ENCODE measurements around the gene HDAC4.

The HDAC4 gene

DNA sequence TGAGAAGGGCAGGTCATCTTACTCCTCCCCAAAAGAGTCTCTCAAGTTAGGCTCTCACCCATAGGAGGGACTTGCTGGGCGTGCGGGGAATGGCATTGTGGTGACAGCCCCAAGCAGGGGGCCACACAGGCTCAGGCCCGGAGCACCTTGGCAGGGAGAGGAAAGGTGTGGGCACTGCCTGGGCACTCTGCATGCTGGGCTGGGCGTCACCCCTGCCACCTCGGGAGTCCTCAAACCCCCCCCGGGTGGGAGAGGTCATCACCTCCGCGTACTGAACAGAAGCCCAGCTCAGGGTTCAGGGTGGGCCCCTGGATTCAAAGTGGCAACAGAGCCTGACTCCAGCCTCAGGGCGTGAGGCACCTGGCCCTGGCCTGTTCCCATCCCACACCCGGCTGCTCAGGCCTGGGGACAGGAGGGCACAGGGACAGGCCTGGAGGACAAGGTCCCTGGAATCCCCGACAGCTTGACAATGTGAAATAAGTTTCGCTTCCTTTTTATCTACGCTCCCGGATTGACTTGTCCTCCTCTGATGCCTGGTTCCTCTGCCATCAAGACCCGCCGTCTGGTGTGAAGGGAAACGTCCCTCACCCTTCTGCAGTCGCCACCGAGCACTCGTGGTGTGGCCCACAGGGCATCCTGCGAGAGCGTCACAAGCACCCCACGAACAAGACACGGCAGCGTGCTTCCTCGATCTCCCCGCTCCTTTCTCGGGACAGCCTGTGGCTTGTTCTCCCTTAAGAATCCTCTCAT lies 97.8 kb downstream of the HDAC4 start:
- H3K27ac Mint-ChIP-seq, result peak overlapping the region; percentile 26
- no peaks in the 10 kb centered on the region for H3K9me3 Mint-ChIP-seq
- peaks cover 5 to 29% of the 10 kb centered on the region in 2 donors for H3K36me3 Mint-ChIP-seq
- H3K27me3 Mint-ChIP-seq, result no peaks in the 10 kb centered on the region
- DNase-seq (peak; percentile 40), ATAC-seq (replicated peaks) (peak; percentile 76 to 82)
- no peak overlapping the region for H3K4me3 Mint-ChIP-seq
- H3K4me1 Mint-ChIP-seq, result peaks cover 42 to 65% of the 10 kb centered on the region in 2 donors

DNA sequence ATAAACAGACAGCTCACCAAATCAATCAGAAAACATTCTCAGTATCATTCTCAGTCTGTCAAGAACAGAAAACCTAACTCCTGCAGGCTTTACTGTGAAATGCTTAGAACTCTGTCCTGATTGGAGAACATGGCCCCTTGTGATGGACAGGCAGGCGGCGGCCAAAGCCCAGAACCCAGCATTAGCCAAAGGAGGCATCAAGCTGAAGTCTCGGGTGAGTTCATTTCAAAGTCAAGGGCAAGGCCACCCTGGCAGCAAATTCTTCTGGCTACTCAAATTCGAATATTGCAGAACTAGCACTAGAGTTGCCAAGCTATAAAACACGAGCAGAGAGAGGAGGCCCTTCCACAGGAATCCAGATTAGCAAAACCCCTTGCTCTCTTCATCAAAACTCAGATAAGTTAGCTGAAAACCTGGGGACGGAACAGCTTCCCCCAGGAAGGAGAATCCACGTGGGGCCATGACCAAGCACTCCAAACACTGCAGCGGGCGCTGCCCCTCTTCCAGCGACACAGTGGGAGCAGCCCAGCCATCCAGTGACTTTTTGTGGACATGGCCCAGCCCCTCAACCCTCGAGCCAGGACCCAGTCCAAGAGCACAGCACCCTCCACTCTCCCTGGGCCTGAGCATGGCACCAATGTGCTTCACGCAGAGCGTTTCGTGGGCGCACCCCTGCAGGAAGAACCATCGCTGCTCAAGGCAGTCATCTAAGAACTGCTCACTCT lies 98.6 kb downstream of the HDAC4 start:
- no peak overlapping the region for H3K4me3 Mint-ChIP-seq
- peaks cover 46 to 70% of the 10 kb centered on the region in 2 donors for H3K4me1 Mint-ChIP-seq
- H3K9me3 Mint-ChIP-seq, result no peaks in the 10 kb centered on the region
- H3K27ac Mint-ChIP-seq, result no peak overlapping the region
- DNase-seq (no peak), ATAC-seq (replicated peaks) (peak in 1 of 2 donors; percentile 3)
- H3K27me3 Mint-ChIP-seq, result no peaks in the 10 kb centered on the region
- peaks cover 5 to 26% of the 10 kb centered on the region in 2 donors for H3K36me3 Mint-ChIP-seq

DNA sequence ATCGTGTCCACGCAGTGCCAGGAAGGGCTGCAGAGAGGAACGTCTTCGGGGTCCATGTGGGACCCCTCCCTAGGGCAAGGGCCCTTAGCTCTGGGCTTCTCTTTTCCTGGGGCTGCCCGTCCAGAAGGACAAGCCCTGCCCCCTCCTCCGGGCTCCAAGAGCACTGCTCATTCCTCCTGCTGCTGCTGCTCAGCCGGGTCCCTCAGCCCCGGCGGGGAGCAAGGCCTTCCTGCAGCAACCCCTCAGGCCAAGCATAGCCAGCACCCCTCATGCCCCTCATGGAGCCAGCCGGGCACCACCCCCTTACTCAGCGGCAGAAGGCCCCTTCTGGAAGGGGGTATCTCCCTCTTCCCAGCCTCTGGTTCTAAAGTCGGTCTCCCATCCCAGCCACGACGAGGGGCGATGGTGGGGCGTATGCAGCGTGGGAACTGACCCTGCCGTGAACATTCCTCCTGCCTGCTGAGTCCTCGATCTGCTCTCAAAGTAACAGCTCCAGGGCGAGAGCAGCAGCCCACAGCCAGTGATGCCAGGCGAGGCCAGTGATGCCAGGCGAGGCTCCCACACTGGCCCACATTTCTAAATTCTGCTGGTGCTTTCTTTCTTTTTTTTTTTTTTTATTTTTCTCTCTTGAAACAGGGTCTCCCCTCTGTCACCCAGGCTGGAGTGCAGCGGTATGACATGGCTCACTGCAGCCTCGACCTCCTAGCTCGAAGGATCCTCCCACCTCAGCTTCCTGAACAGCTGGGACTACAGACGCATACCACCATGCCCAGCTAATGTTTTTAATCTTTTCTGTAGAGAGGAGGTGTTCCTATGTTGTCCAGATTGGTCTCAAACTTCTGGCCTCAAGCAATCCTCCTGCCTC lies 99.7 kb downstream of the HDAC4 start:
- no peak overlapping the region for H3K4me3 Mint-ChIP-seq
- H3K27ac Mint-ChIP-seq, result no peak overlapping the region
- no peaks in the 10 kb centered on the region for H3K9me3 Mint-ChIP-seq

DNA sequence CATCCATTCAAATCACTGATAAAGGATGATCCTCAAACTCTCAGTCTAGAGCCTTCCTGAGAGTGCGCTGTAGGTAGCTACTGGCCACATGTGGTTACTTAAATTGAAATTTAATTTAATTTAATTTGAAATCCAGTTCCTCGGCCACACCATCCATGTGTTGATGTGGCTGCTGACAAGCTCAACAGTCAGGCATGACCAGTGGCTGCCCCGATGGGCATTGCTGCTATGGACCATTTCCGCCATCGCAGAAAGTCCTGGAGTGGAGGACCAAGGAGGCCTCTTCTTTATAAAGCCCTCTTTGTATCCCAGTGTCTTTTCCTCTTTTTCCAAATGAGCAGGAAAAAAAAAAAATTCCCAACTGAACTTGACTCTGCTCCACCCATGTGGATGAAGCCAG lies 100.6 kb downstream of the HDAC4 start:
- Mint-ChIP-seq H3K4me3 (no peak overlapping the region), H3K36me3 (peaks cover 5 to 21% of the 10 kb centered on the region in 2 donors), H3K27me3 (peaks cover 0 to 7% of the 10 kb centered on the region in 2 donors), H3K4me1 (peaks cover 53 to 80% of the 10 kb centered on the region in 2 donors), H3K9me3 (no peaks in the 10 kb centered on the region), H3K27ac (no peak overlapping the region)
- DNase-seq (no peak), ATAC-seq (replicated peaks) (no peak)

More for the DNA sequence above, 99.7 kb downstream of the HDAC4 start:
- peaks cover 47 to 74% of the 10 kb centered on the region in 2 donors for H3K4me1 Mint-ChIP-seq
- no peak for DNase-seq
- ATAC-seq (replicated peaks), result no peak
- H3K27me3 Mint-ChIP-seq, result no peaks in the 10 kb centered on the region
- H3K36me3 Mint-ChIP-seq, result peaks cover 5 to 24% of the 10 kb centered on the region in 2 donors

DNA sequence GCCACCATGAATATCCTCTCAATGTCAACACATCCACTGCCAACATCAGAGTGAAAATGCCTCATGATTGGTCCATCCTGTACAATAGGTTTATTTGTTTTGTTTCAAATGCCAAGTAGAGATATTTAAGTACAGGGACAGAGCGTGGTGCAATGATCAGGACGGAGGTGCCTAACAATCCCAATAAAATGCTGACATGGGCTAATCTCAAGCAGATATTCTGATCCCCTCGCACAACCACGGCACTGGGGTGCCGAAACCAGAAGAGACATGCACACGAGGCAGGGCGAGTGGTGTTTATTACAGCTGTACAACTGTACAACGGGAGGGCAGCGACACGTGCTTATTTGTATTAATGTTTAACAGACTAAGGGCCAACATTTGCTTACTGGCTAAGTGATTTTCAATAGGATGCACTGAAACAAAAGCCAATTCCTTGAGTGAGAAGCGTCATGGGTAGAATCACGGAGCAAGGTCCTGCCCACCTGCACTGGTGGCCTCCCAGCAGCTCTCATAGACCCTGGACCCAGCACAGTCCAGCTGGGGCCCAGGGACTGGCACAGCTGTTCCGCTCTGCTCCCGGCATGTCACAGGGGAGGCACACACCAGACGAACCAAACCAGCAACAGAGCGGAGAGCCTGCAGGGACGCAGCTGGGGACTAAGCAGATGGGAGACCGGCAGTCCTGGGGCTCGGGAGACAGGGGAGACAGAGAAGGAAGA lies 101.4 kb downstream of the HDAC4 start:
- Mint-ChIP-seq H3K27ac (no peak overlapping the region), H3K9me3 (no peaks in the 10 kb centered on the region), H3K36me3 (peaks cover 8 to 21% of the 10 kb centered on the region in 2 donors), H3K4me3 (no peak overlapping the region), H3K4me1 (peaks cover 54 to 76% of the 10 kb centered on the region in 2 donors), H3K27me3 (peaks cover 0 to 7% of the 10 kb centered on the region in 2 donors)
- DNase-seq (no peak), ATAC-seq (replicated peaks) (no peak)

DNA sequence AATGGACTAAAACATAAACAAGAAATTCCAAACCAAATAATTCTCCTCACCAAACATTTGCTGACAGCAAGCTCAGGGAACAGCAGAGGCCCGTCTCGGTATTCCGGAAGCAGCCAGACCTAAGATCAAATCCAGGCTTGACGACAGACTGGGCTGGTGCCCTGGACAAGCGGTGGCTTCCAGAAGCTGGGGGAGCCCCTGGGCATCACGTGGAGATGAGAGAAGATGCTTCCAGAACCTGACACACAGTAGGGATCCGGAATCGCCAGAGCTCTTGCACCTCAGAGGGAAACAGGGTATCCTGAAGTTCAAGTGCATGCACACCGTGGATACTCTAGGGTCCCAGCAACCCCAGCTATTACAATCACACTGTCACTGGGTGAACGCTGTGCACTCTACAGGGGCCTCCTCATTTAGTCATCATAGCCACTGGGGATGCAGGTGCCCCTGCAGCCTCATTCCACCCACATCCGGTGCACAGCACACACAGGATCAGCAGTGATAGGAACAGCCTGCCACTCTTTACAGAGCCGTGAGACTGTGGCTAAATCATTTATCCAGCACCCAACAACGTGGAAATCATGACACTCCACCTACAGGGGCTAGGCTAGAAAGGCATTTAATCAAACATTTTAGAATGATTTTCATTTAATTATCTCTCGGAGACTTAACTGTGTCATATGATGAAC lies 102.6 kb downstream of the HDAC4 start:
- Mint-ChIP-seq H3K4me1 (peaks cover 53 to 76% of the 10 kb centered on the region in 2 donors), H3K9me3 (no peaks in the 10 kb centered on the region), H3K4me3 (no peak overlapping the region), H3K36me3 (peaks cover 11 to 17% of the 10 kb centered on the region in 2 donors), H3K27ac (no peak overlapping the region), H3K27me3 (peaks cover 0 to 7% of the 10 kb centered on the region in 2 donors)
- DNase-seq (no peak), ATAC-seq (replicated peaks) (peak in 1 of 2 donors; percentile 32)

DNA sequence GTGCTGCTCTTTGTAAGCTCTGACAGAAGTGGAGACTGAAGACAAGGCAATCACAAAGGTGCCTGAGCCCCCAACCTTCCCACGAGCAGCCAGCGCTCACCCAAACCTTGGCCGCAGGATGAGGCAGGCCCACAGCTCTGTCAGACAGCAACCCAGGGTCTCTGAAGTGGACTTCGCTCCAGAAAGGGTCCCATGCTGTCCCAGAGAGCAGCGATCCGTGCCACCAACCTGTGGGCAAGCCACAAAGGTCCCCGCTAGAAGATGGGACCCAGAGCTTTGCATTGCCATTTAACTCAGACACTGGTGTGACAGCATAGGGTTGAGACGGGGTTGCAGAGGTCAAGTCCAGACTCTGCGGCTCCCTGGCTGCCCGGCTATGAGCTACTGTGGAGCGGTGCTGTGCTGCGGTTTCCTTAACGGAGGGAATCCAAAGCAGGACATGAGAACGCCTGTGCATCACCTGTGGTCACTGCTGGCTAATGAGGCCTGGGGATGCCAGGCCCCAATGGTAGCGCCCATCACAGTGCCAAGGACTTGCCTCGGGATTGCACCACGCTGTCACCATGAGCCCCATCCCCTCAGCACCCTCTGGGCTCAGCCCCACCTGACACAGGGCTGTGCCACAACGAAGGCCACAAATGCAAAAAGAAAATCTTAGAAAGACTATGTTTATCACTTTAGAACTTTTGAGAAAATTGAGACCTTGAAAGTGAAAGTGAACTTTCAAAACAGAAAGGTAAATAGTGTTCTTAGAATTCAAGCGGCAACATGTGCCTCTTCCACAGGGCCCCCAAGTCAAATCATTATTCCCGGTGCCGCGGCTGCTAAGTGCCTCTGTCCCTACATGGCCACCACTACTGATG lies 103.4 kb downstream of the HDAC4 start:
- no peak for DNase-seq
- H3K27ac Mint-ChIP-seq, result no peak overlapping the region
- peaks cover 11 to 13% of the 10 kb centered on the region in 2 donors for H3K36me3 Mint-ChIP-seq
- peaks cover 49 to 72% of the 10 kb centered on the region in 2 donors for H3K4me1 Mint-ChIP-seq
- H3K4me3 Mint-ChIP-seq, result no peak overlapping the region
- no peaks in the 10 kb centered on the region for H3K9me3 Mint-ChIP-seq
- ATAC-seq (replicated peaks), result no peak
- peaks cover 0 to 7% of the 10 kb centered on the region in 2 donors for H3K27me3 Mint-ChIP-seq

DNA sequence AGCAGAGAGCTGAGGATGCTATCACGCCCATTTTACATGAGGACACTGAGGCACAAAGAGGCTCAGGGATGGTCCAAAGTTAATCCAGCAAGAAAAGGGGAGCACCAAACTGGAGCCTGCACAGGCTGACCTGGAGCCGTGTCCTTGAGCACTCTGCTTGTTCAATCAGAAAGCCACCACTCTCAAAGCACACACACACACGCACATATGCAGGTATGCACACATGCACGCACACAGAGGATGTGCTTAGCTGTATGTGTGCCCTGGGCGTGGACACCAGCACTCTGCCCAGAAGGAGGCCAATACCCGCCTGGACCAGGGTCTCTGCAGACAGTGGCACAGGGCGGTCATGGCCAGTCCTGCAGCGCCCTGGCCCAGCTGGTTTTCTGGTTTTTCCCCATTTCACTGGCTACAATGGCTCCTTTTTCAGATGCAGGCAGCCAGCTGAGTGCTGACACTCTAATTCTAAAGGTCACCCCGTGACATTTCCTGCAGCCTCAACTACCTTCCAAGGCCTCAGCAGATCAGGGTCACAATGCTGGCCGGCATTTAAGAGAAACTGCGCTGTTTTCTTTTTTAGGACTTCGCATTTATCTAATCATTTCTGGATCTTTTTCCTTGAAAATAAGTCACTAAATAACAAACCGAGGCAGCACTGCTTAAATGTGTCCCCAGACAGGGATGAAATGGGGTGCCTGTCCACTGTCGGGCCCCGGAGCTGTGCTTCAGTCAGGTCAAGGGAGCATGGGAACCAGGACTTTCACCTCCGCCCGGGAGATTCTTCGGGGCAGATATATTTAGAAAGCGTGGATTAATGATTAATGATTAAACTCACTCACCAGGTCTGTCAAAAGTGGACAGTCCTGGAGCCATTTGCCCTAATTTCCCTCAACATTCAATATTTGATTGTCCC lies 104.5 kb downstream of the HDAC4 start:
- DNase-seq, result no peak
- H3K27ac Mint-ChIP-seq, result no peak overlapping the region
- no peak overlapping the region for H3K4me3 Mint-ChIP-seq
- H3K9me3 Mint-ChIP-seq, result no peaks in the 10 kb centered on the region
- peaks cover 10 to 11% of the 10 kb centered on the region in 2 donors for H3K36me3 Mint-ChIP-seq
- no peak for ATAC-seq (replicated peaks)
- H3K4me1 Mint-ChIP-seq, result peaks cover 46 to 72% of the 10 kb centered on the region in 2 donors
- peaks cover 0 to 7% of the 10 kb centered on the region in 2 donors for H3K27me3 Mint-ChIP-seq

DNA sequence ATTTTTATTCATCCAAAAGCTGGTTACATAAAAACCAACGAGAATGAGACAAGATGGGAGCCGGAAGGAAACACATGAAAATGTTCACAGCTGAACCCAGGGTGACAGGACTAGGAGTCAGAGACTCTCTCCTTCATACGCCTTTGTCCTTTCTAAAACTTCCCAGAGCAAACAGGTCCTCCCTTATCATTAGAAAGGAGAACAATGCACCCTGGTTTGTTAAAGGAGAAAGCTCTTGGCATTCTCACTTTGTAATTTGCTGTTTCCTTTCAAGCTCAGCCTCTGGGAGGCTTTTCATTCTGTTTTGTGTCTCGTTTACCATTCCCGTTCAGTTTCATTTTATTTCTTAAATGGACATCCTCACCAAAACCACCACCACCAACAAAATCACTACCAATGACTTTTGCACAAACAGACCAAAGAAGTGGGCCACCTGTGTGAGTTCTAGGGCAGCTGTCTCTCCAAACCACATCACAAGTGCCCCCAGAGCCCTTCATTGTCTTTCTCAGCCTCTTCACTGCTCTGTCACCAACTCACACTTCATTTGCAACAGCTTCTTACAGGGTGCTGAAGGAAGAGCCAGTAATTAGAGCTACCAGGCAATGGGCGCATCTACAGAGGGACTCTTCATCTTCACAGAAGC lies 105.3 kb downstream of the HDAC4 start:
- H3K27me3 Mint-ChIP-seq, result peaks cover 0 to 7% of the 10 kb centered on the region in 2 donors
- ATAC-seq (replicated peaks) (no peak), DNase-seq (no peak)
- no peak overlapping the region for H3K4me3 Mint-ChIP-seq
- H3K27ac Mint-ChIP-seq, result no peak overlapping the region
- no peaks in the 10 kb centered on the region for H3K9me3 Mint-ChIP-seq
- H3K4me1 Mint-ChIP-seq, result peaks cover 47 to 73% of the 10 kb centered on the region in 2 donors
- peaks cover 6 to 7% of the 10 kb centered on the region in 2 donors for H3K36me3 Mint-ChIP-seq

DNA sequence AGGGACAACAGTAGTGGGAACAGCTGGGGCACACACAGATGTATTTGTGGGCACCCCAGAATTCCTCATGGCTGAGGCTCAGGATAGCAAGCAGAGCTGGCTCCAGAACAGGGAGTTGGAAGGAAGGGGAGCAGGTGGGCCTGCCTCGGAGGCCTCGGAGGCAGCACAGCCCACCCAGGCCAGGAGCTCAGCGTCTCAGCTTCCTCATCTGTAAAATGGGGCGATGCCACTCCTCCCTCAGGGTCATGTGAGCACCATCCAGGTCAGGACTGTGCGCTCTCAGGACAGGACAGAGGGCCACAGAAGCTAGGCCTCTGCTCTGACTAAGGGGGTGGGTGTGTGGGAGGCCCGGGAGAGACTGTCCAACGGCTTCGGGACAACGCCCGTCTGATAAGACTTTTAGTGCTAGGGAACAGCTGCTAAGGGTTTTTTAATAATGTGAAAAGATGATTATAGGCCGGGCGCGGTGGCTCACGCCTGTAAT lies 106.2 kb downstream of the HDAC4 start:
- no peak for DNase-seq
- Mint-ChIP-seq H3K27me3 (peaks cover 0 to 7% of the 10 kb centered on the region in 2 donors), H3K4me1 (peaks cover 51 to 81% of the 10 kb centered on the region in 2 donors), H3K4me3 (peak overlapping the region in 1 of 2 donors; percentile 12), H3K9me3 (peaks cover 0 to 1% of the 10 kb centered on the region in 2 donors), H3K36me3 (peaks cover 7 to 9% of the 10 kb centered on the region in 2 donors), H3K27ac (peak overlapping the region; percentile 83)
- no peak for ATAC-seq (replicated peaks)

DNA sequence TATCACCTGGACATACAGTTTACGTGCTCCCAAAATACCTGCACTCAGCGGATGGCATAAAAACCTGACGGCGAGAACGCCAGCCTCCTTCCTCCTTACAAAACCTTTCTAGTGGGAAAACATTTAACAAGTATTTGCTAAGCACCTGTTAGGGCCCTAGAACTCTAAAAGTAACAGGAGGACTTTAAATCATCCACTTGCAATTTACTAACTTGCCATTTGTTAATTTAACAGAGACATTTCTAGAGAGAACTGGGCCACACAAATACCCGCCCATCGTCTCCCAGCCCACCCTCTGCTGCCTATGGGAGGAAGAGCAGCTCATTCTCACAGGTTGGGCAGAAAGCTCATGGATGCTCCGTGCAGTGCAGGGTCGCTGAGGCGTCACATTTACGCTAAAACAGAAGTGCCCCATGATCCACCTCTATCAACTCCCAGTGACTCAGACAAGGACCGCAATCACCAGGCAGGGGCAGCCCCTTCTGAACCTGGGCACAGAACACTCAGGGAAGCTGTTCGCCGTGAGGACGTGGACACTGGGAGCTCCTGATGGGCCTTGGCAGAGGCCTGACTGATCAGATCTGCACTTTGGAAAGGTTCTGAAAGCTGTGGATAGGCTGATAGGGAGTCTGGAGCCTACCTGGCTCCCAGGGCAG lies 106.9 kb downstream of the HDAC4 start:
- Mint-ChIP-seq H3K4me1 (peaks cover 54 to 81% of the 10 kb centered on the region in 2 donors), H3K36me3 (peaks cover 7 to 9% of the 10 kb centered on the region in 2 donors), H3K9me3 (peaks cover 0 to 1% of the 10 kb centered on the region in 2 donors), H3K27me3 (peaks cover 0 to 7% of the 10 kb centered on the region in 2 donors), H3K4me3 (peak overlapping the region; percentile 65 to 67), H3K27ac (peak overlapping the region; percentile 83)
- ATAC-seq (replicated peaks), result peak; percentile 78 to 92
- peak; percentile 66 for DNase-seq

Data from stimulated activated naive B cell treated with anti-CD40 and anti-IgM and Interleukin-4, amounts not matched to agents 10 μg/mL and 1 μg/mL and 100 μg/mL, for 72 hours (primary cell).